ENCODE results near the gene TMEM181. TPM values are rescaled to one million over a fixed set of nuclear protein-coding genes. Genes with fewer than 3 reads are reported as not detected.

TMEM181 gene
- total and polyA plus RNA-seq, 2 of the 13 experiments (the other 11 are each of a cell fraction or from before 2014, with no cell fraction given), result 59.1 to 108 TPM

DNA sequence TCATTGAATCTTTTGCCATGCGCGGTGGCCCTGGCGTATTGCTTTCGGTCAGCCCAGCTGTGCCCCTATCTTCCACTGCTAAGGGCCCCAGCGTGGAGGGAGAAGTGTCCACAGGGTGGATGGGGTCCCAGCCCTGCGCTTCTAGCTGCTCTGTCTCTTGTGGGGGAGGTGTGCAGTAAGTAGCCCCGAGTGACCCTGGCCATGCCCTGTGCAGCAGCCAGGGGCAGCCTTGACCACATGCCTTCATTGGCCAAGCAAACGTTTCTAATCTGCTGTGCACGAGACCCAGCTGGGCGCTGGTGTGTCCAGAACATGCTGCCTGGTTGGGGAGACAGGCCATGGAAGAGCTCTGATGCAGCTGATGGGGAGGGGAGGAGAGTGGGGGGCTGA, 13.6 kb downstream of the TMEM181 start (continued):
- TF ChIP-seq, protein P1, sequence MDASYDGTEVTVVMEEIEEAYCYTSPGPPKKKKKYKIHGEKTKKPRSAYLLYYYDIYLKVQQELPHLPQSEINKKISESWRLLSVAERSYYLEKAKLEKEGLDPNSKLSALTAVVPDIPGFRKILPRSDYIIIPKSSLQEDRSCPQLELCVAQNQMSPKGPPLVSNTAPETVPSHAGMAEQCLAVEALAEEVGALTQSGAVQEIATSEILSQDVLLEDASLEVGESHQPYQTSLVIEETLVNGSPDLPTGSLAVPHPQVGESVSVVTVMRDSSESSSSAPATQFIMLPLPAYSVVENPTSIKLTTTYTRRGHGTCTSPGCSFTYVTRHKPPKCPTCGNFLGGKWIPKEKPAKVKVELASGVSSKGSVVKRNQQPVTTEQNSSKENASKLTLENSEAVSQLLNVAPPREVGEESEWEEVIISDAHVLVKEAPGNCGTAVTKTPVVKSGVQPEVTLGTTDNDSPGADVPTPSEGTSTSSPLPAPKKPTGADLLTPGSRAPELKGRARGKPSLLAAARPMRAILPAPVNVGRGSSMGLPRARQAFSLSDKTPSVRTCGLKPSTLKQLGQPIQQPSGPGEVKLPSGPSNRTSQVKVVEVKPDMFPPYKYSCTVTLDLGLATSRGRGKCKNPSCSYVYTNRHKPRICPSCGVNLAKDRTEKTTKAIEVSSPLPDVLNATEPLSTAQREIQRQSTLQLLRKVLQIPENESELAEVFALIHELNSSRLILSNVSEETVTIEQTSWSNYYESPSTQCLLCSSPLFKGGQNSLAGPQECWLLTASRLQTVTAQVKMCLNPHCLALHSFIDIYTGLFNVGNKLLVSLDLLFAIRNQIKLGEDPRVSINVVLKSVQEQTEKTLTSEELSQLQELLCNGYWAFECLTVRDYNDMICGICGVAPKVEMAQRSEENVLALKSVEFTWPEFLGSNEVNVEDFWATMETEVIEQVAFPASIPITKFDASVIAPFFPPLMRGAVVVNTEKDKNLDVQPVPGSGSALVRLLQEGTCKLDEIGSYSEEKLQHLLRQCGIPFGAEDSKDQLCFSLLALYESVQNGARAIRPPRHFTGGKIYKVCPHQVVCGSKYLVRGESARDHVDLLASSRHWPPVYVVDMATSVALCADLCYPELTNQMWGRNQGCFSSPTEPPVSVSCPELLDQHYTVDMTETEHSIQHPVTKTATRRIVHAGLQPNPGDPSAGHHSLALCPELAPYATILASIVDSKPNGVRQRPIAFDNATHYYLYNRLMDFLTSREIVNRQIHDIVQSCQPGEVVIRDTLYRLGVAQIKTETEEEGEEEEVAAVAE (CRISPR knock-in tag; IDR thresholded peaks at IDR 0.05; ENCODE audit: borderline replicate concordance), result no peak
- TF ChIP-seq PPARG (CRISPR knock-in tag; conservative IDR thresholded peaks at IDR 0.05) (no peak), ZNF101 (CRISPR knock-in tag; IDR thresholded peaks at IDR 0.05; ENCODE audit: borderline replicate concordance, low read depth) (no peak), HMG20A (CRISPR knock-in tag; IDR thresholded peaks at IDR 0.05; ENCODE audit: borderline replicate concordance) (no peak), MBD4 (IDR thresholded peaks at IDR 0.05; ENCODE audit: borderline replicate concordance, low read length) (no peak), TMF1 (CRISPR knock-in tag; IDR thresholded peaks at IDR 0.05; ENCODE audit: low read depth) (no peak), ZNF460 (CRISPR knock-in tag; IDR thresholded peaks at IDR 0.05; ENCODE audit: borderline replicate concordance) (no peak), ZNF331 (CRISPR knock-in tag; IDR thresholded peaks at IDR 0.05) (no peak), DNMT1 (CRISPR knock-in tag; IDR thresholded peaks at IDR 0.05) (no peak), NFE2 (CRISPR knock-in tag; IDR thresholded peaks at IDR 0.05) (no peak), SAP130 (CRISPR knock-in tag; IDR thresholded peaks at IDR 0.05; ENCODE audit: low read depth) (peak; percentile 27; the same call in 1 of the 2 replicates), RXRA (CRISPR knock-in tag; IDR thresholded peaks at IDR 0.05) (peak; percentile 84), CHD4 (IDR thresholded peaks at IDR 0.05; ENCODE audit: borderline replicate concordance, low read length) (no peak), MAFK (conservative IDR thresholded peaks at IDR 0.05 in 1 of 2, IDR thresholded peaks at IDR 0.05 in 1 of 2; ENCODE audit: low read length in 2 of 2) (no peak), EHMT2 (IDR thresholded peaks at IDR 0.05; ENCODE audit: borderline replicate concordance, low read depth, low read length) (no peak), ONECUT2 (CRISPR knock-in tag; IDR thresholded peaks at IDR 0.05) (no peak)
- TF ChIP-seq, protein P2, sequence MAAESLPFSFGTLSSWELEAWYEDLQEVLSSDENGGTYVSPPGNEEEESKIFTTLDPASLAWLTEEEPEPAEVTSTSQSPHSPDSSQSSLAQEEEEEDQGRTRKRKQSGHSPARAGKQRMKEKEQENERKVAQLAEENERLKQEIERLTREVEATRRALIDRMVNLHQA (CRISPR knock-in tag; IDR thresholded peaks at IDR 0.05), result no peak

Measured in HepG2 (cell line).